Measurements from ENCODE around the gene SPTSSB. TPM values are rescaled to one million over a fixed set of nuclear protein-coding genes. Genes with fewer than 3 reads are reported as not detected.

Gene SPTSSB
- total RNA-seq, 4 donors from 2014 or later: 2.4 to 4.8 (median 3.9) TPM

DNA sequence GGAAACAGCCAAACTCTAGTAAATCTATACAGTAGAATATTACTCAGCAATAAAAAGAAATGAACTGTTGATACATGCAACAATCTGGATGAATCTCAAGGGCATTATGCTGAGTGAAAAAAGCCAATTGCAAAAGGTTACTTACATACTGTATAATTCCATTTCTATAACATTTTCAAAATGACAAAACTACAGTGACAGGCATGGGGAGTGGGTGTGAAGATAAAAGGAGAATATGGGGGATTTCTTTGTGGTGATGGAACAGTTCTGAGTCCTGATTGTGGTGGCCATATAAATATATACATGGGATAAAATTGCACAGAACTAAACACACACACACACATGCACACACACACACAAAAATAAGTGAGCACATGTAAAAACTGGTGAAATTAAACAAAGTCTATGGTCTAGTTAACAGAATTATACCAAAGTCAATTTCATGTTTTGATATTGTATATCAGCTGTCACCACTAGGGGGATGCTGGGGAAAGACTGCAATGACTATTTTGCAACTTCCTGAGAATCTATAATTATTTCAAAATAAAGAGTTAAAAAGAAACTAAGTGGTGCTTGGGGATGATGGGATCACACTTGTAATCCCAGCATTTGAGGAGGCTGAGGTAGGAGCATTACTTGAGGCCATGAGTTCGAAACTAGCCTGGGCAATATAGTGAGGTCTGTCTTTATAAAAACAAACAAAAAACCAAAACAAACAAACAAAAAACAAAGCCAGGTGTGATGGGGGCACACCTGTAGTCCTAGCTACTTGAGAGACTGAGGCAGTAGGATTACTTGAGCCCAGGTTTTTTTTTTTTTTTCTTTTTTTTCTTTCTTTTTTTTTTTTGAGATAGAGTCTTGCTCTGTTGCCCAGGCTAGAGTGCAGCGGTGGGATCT, 66.0 kb downstream of the SPTSSB start:
- H3K4me1 ChIP-seq: no peaks in the 10 kb centered on the region
- TF ChIP-seq, protein P1, sequence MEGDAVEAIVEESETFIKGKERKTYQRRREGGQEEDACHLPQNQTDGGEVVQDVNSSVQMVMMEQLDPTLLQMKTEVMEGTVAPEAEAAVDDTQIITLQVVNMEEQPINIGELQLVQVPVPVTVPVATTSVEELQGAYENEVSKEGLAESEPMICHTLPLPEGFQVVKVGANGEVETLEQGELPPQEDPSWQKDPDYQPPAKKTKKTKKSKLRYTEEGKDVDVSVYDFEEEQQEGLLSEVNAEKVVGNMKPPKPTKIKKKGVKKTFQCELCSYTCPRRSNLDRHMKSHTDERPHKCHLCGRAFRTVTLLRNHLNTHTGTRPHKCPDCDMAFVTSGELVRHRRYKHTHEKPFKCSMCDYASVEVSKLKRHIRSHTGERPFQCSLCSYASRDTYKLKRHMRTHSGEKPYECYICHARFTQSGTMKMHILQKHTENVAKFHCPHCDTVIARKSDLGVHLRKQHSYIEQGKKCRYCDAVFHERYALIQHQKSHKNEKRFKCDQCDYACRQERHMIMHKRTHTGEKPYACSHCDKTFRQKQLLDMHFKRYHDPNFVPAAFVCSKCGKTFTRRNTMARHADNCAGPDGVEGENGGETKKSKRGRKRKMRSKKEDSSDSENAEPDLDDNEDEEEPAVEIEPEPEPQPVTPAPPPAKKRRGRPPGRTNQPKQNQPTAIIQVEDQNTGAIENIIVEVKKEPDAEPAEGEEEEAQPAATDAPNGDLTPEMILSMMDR (IDR thresholded peaks at IDR 0.05): peak; percentile 26 to 77 (median 58)
- no peak for TF ChIP-seq POLR2A (IDR thresholded peaks at IDR 0.05)
- intact Hi-C loops (cut with DNase I): no loop called here
- H3K27ac ChIP-seq: no peak overlapping the region
- no peak overlapping the region for H3K4me3 ChIP-seq
- no peaks in the 10 kb centered on the region for H3K27me3 ChIP-seq
- peaks cover 0 to 10% (median 0%) of the 10 kb centered on the region in 3 donors for H3K9me3 ChIP-seq
- 83 to 87% methylated on average over 2 of the region's 2 CpGs for WGBS, 2 donors
- H3K36me3 ChIP-seq: no peaks in the 10 kb centered on the region
- no peak for DNase-seq

DNA sequence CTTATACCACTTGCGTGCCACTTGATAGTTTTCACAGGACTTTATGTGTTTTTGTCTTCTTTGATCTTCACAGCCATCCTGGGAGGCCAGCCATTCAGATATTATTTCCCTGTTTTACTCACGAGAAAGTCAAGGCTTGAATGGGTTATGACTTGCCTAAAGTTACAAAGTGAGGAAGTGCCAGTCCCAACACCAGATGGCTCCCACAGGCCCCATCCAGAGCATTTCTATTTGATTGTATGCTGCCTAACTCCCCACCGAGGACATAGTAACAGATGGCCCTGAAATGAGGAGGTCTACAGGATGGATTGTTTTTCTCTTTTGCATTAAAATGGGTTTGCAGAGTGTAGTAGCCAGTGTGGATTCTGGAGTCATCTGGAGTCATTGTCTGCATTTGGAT, 74.5 kb downstream of the SPTSSB start:
- no peak overlapping the region for H3K4me3 ChIP-seq
- peaks cover 0 to 12% (median 0%) of the 10 kb centered on the region in 3 donors for H3K4me1 ChIP-seq
- H3K27me3 ChIP-seq: no peaks in the 10 kb centered on the region
- H3K27ac ChIP-seq: no peak overlapping the region
- 51 to 72% methylated on average over 3 of the region's 3 CpGs for WGBS, 2 donors
- TF ChIP-seq, protein P1 (IDR thresholded peaks at IDR 0.05): peak in 1 of 6 experiments; percentile 10
- no peak for TF ChIP-seq POLR2A (IDR thresholded peaks at IDR 0.05)
- H3K9me3 ChIP-seq: peaks cover 0 to 15% (median 0%) of the 10 kb centered on the region in 3 donors
- H3K36me3 ChIP-seq: no peaks in the 10 kb centered on the region
- intact Hi-C loops (cut with DNase I): no loop called here
- DNase-seq: no peak

DNA sequence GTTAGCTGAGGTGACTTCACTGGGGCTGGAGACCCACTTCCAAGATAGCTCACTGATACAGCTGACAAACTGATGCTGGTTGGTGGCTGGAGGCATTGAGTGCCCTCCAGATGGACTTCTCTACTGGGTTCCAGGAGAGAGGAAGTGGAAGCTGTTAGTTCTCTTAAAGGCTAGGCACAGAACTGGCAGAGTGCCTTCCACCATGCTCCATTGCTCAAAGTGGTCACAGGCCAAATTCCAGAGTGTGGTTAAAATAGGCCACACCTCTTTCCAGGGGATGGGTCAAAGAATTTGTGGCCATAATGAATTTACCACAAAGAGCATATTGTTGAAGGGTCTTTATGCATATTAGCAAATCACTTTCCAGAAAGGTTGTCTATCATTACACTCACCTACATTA, 76.0 kb downstream of the SPTSSB start:
- intact Hi-C loops (cut with DNase I): no loop called here
- no peak for TF ChIP-seq POLR2A (IDR thresholded peaks at IDR 0.05)
- TF ChIP-seq, protein P1 (IDR thresholded peaks at IDR 0.05): no peak
- DNase-seq: no peak

More for the DNA sequence above, 76.0 kb downstream of the SPTSSB start:
- Histone ChIP-seq H3K27me3 (no peaks in the 10 kb centered on the region), H3K4me1 (peaks cover 0 to 27% (median 5%) of the 10 kb centered on the region in 3 donors), H3K9me3 (peaks cover 0 to 15% (median 0%) of the 10 kb centered on the region in 3 donors), H3K4me3 (no peak overlapping the region), H3K36me3 (no peaks in the 10 kb centered on the region), H3K27ac (no peak overlapping the region)

Other genes with a start within 250 kb of the SPTSSB start
- gene NMD3, start 150.2 kb downstream of the SPTSSB start, total RNA-seq: 10 to 100 TPM; 24.5 to 56.1 (median 38.3) TPM
- not detected for gene OTOL1, start 125.3 kb upstream of the SPTSSB start, total RNA-seq

Data from esophagus squamous epithelium (tissue), 5 donors.